HG03196 (cell line): ENCODE results near the gene PPM1L.

ENCODE experiments used
- ATAC-seq: cut with Tn5 transposase; IDR thresholded peaks from one replicate; pipeline ENCODE4 v1.9.1; 2021; ENCODE audit not compliant: unreplicated experiment

Gene PPM1L

GRCh38 chr3:160806686-160807085 is 50.7 kb downstream of the PPM1L start:
- ATAC-seq: no peak

- ATAC-seq: no peak
Measured at GRCh38 chr3:160808838-160809237, 52.8 kb downstream of the PPM1L start.

- no peak for ATAC-seq
Measured at GRCh38 chr3:160809453-160809852, 53.4 kb downstream of the PPM1L start.

- no peak for ATAC-seq
Measured at GRCh38 chr3:160810362-160811236, 54.6 kb downstream of the PPM1L start.

- ATAC-seq: no peak
Measured at GRCh38 chr3:160811237-160811548, 55.2 kb downstream of the PPM1L start.

GRCh38 chr3:160812304-160812703 is 56.3 kb downstream of the PPM1L start:
- ATAC-seq: no peak

- ATAC-seq: no peak
Measured at GRCh38 chr3:160815280-160815679, 59.2 kb downstream of the PPM1L start.

GRCh38 chr3:160820022-160820421 is 64.0 kb downstream of the PPM1L start:
- no peak for ATAC-seq

- no peak for ATAC-seq
Measured at GRCh38 chr3:160820430-160820829, 64.4 kb downstream of the PPM1L start.

GRCh38 chr3:160822936-160823335 is 66.9 kb downstream of the PPM1L start:
- ATAC-seq: no peak

- no peak for ATAC-seq
Measured at GRCh38 chr3:160825311-160825800, 69.3 kb downstream of the PPM1L start.

- no peak for ATAC-seq
Measured at GRCh38 chr3:160826408-160826807, 70.4 kb downstream of the PPM1L start.

- no peak for ATAC-seq
Measured at GRCh38 chr3:160826991-160827390, 71.0 kb downstream of the PPM1L start.

GRCh38 chr3:160827516-160827915 is 71.5 kb downstream of the PPM1L start:
- ATAC-seq: no peak

GRCh38 chr3:160828880-160829279 is 72.8 kb downstream of the PPM1L start:
- no peak for ATAC-seq

- ATAC-seq: no peak
Measured at GRCh38 chr3:160829486-160830009, 73.5 kb downstream of the PPM1L start.

- ATAC-seq: no peak
Measured at GRCh38 chr3:160830796-160831195, 74.8 kb downstream of the PPM1L start.

GRCh38 chr3:160831401-160831800 is 75.4 kb downstream of the PPM1L start:
- ATAC-seq: no peak

GRCh38 chr3:160837394-160837980 is 81.5 kb downstream of the PPM1L start:
- ATAC-seq: no peak

GRCh38 chr3:160840590-160840989 is 84.6 kb downstream of the PPM1L start:
- ATAC-seq: no peak

- ATAC-seq: no peak
Measured at GRCh38 chr3:160841455-160841854, 85.4 kb downstream of the PPM1L start.
